ENCODE data around the gene IFI30. TPM values are rescaled to one million over a fixed set of nuclear protein-coding genes. Genes with fewer than 3 reads are reported as not detected.
"Not testable (repeated sequence)": the region's sequence is repeated elsewhere in the genome, so short reads cannot be mapped to it uniquely, and the experiment has no call there.

The IFI30 gene
- total RNA-seq, 1 donor from 2014 or later: 52.7 TPM

- H3K4me1 Mint-ChIP-seq: peaks cover 16% of the 10 kb centered on the region
- H3K36me3 Mint-ChIP-seq (ENCODE audit: low read depth): peaks cover 9% of the 10 kb centered on the region
- no peak for DNase-seq
- H3K4me3 Mint-ChIP-seq: no peak overlapping the region
- no peaks in the 10 kb centered on the region for H3K27me3 Mint-ChIP-seq
- intact Hi-C loops (cut with micrococcal nuclease): no loop called here
- H3K27ac Mint-ChIP-seq: no peak overlapping the region
- no peaks in the 10 kb centered on the region for H3K9me3 Mint-ChIP-seq
These were observed 16.0 kb upstream of the IFI30 start for GRCh38 chr19:18157465-18158063.

GRCh38 chr19:18158467-18158866 lies 15.1 kb upstream of the IFI30 start:
- peaks cover 12% of the 10 kb centered on the region for H3K36me3 Mint-ChIP-seq (ENCODE audit: low read depth)
- no peak overlapping the region for H3K4me3 Mint-ChIP-seq
- no peaks in the 10 kb centered on the region for H3K9me3 Mint-ChIP-seq
- no peaks in the 10 kb centered on the region for H3K27me3 Mint-ChIP-seq
- no peak for DNase-seq
- intact Hi-C loops (cut with micrococcal nuclease): no loop called here
- no peak overlapping the region for H3K27ac Mint-ChIP-seq
- peaks cover 15% of the 10 kb centered on the region for H3K4me1 Mint-ChIP-seq

- H3K9me3 Mint-ChIP-seq; H3K27ac Mint-ChIP-seq; DNase-seq; H3K4me3 Mint-ChIP-seq; intact Hi-C loops (cut with micrococcal nuclease); H3K27me3 Mint-ChIP-seq: not testable (repeated sequence)
- peaks cover 12% of the 10 kb centered on the region for H3K36me3 Mint-ChIP-seq (ENCODE audit: low read depth)
- peaks cover 11% of the 10 kb centered on the region for H3K4me1 Mint-ChIP-seq
These were observed 14.5 kb upstream of the IFI30 start for GRCh38 chr19:18159059-18159616.

GRCh38 chr19:18159810-18160209 lies 13.8 kb upstream of the IFI30 start:
- Mint-ChIP-seq H3K27ac (no peak overlapping the region), H3K4me3 (no peak overlapping the region), H3K4me1 (peaks cover 6% of the 10 kb centered on the region), H3K9me3 (no peaks in the 10 kb centered on the region), H3K27me3 (no peaks in the 10 kb centered on the region), H3K36me3 (ENCODE audit: low read depth) (peaks cover 11% of the 10 kb centered on the region)
- intact Hi-C loops (cut with micrococcal nuclease): no loop called here
- no peak for DNase-seq

DNA sequence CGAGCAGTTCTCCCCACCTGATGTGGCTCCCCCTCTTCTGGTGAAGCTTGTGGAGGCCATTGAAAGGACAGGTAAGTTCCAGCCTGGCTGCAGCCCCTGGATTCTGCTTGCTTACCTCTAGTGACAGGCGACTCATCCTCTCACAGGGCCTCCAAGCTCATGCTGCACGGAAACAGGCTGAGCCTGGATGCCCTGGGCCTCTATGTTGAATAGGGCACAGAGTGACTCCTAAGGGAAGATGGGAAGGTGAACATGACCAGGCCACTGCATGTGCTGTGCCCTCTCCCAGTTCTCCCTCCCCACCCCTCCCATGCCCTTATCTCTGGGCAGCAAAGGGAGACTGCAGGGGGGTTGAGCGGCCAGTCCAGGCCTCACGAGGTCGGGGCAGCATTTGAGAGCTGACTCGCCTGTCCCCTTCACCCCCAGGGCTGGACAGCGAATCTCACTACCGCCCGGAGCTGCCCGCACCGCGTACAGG lies 13.1 kb upstream of the IFI30 start:
- DNase-seq: no peak

GRCh38 chr19:18160971-18161635 lies 12.5 kb upstream of the IFI30 start:
- DNase-seq: peak; percentile 96
- intact Hi-C loops (cut with micrococcal nuclease): loop anchor here (1.0 kb wide), 1 partner anchor 8 kb away; the partner anchor contains the start of gene PIK3R2
- Mint-ChIP-seq H3K27ac (peak overlapping the region; percentile 65), H3K4me1 (peaks cover 6% of the 10 kb centered on the region), H3K36me3 (ENCODE audit: low read depth) (peaks cover 17% of the 10 kb centered on the region), H3K4me3 (peak overlapping the region; percentile 68), H3K9me3 (no peaks in the 10 kb centered on the region), H3K27me3 (no peaks in the 10 kb centered on the region)

More for the DNA sequence above, 13.1 kb upstream of the IFI30 start:
- intact Hi-C loops (cut with micrococcal nuclease): no loop called here
- Mint-ChIP-seq H3K9me3 (no peaks in the 10 kb centered on the region), H3K27me3 (no peaks in the 10 kb centered on the region), H3K36me3 (ENCODE audit: low read depth) (peaks cover 11% of the 10 kb centered on the region), H3K27ac (peak overlapping the region; percentile 57), H3K4me3 (peak overlapping the region; percentile 68), H3K4me1 (peaks cover 6% of the 10 kb centered on the region)

DNA sequence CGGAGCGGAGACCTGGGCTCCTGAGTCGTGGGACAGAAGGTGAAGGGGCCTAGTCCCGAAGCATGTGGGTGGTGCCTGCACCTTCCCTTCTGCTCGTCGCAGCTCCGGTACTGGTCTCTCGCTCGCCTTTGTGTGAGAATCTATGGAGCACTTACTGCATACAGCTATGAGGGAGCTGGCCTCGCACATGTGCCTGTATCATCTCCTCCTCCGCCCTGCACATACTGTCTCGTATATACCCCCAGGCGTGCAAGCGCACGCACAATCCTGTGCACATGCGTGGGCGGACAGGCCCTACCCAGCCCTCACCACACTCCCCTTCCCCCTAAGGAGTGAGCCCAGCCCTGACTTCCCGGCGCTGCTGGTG lies 12.0 kb upstream of the IFI30 start:
- Mint-ChIP-seq H3K36me3 (ENCODE audit: low read depth) (peaks cover 15% of the 10 kb centered on the region), H3K9me3 (no peaks in the 10 kb centered on the region), H3K27ac (peak overlapping the region; percentile 65), H3K4me3 (peak overlapping the region; percentile 51), H3K27me3 (no peaks in the 10 kb centered on the region), H3K4me1 (peaks cover 4% of the 10 kb centered on the region)
- DNase-seq: no peak
- intact Hi-C loops (cut with micrococcal nuclease): loop anchor here (1.0 kb wide), 1 partner anchor 8 kb away; the partner anchor contains the start of gene PIK3R2

GRCh38 chr19:18164072-18164471 lies 9.5 kb upstream of the IFI30 start:
- no peak for DNase-seq
- no peak overlapping the region for H3K27ac Mint-ChIP-seq
- H3K27me3 Mint-ChIP-seq: no peaks in the 10 kb centered on the region
- peaks cover 6% of the 10 kb centered on the region for H3K4me1 Mint-ChIP-seq
- H3K9me3 Mint-ChIP-seq: no peaks in the 10 kb centered on the region
- no peak overlapping the region for H3K4me3 Mint-ChIP-seq
- intact Hi-C loops (cut with micrococcal nuclease): no loop called here
- peaks cover 22% of the 10 kb centered on the region for H3K36me3 Mint-ChIP-seq (ENCODE audit: low read depth)

DNA sequence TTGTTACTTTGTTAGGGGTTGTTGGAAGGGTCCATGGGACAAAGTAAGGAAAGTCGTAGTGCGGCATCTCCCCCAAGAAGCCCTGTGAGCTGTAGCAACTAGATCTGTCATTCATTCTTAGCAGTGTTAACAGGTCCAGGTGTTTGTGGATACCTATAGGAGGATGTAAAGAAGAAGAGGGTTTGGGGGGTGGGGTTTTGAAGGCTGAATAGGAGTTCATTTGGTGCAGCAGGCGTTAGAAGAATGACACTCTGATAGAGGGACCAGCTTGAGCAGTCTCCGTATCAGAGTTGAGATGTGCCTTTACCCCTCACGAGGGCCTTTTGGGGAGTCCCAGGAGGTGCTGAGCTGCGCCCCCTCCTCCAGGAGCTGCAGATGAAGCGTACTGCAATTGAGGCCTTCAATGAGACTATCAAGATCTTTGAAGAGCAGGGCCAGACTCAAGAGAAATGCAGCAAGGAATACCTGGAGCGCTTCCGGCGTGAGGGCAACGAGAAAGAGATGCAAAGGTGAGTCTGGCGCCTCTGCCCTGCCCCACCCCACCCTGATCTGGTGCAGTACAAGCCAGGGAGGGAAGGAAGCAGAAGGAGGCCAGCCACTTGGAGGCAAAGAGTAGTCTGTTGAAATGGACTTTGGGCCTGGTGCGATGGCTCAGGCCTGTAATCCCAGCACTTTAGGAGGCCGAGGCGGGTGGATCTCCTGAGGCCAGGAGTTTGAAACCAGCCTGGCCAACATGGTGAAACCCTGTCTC lies 7.6 kb upstream of the IFI30 start:
- H3K36me3 Mint-ChIP-seq (ENCODE audit: low read depth): peaks cover 27% of the 10 kb centered on the region
- no peak overlapping the region for H3K27ac Mint-ChIP-seq
- no peaks in the 10 kb centered on the region for H3K9me3 Mint-ChIP-seq
- no peak for DNase-seq
- H3K4me3 Mint-ChIP-seq: no peak overlapping the region
- intact Hi-C loops (cut with micrococcal nuclease): loop anchor here (5.0 kb wide), 1 partner anchor 159 kb away; the partner anchor contains the start of gene ARRDC2
- H3K4me1 Mint-ChIP-seq: peaks cover 2% of the 10 kb centered on the region
- no peaks in the 10 kb centered on the region for H3K27me3 Mint-ChIP-seq

- no peaks in the 10 kb centered on the region for H3K9me3 Mint-ChIP-seq
- DNase-seq: no peak
- H3K4me3 Mint-ChIP-seq: no peak overlapping the region
- H3K27me3 Mint-ChIP-seq: no peaks in the 10 kb centered on the region
- H3K4me1 Mint-ChIP-seq: peaks cover 2% of the 10 kb centered on the region
- intact Hi-C loops (cut with micrococcal nuclease): loop anchor here (5.0 kb wide), 1 partner anchor 160 kb away; the partner anchor contains the start of gene ARRDC2
- peaks cover 27% of the 10 kb centered on the region for H3K36me3 Mint-ChIP-seq (ENCODE audit: low read depth)
- no peak overlapping the region for H3K27ac Mint-ChIP-seq
These were observed 6.6 kb upstream of the IFI30 start for GRCh38 chr19:18167011-18167410.

GRCh38 chr19:18167975-18168645 lies 5.5 kb upstream of the IFI30 start:
- H3K27ac Mint-ChIP-seq: no peak overlapping the region
- intact Hi-C loops (cut with micrococcal nuclease): loop anchor here (2.0 to 5.0 kb wide), 2 partner anchors 55 to 161 kb away; partner anchors contain the start of gene ARRDC2

GRCh38 chr19:18168673-18169381 lies 4.8 kb upstream of the IFI30 start:
- peaks cover 22% of the 10 kb centered on the region for H3K36me3 Mint-ChIP-seq (ENCODE audit: low read depth)
- no peaks in the 10 kb centered on the region for H3K27me3 Mint-ChIP-seq
- no peaks in the 10 kb centered on the region for H3K9me3 Mint-ChIP-seq
- DNase-seq: no peak
- H3K4me3 Mint-ChIP-seq: no peak overlapping the region
- H3K27ac Mint-ChIP-seq: no peak overlapping the region
- intact Hi-C loops (cut with micrococcal nuclease): loop anchor here (2.0 to 5.0 kb wide), 2 partner anchors 56 to 162 kb away; partner anchors contain the start of gene ARRDC2
- H3K4me1 Mint-ChIP-seq: peaks cover 9% of the 10 kb centered on the region

More at GRCh38 chr19:18167975-18168645, 5.5 kb upstream of the IFI30 start:
- Mint-ChIP-seq H3K4me3 (no peak overlapping the region), H3K27me3 (no peaks in the 10 kb centered on the region), H3K4me1 (peaks cover 6% of the 10 kb centered on the region), H3K36me3 (ENCODE audit: low read depth) (peaks cover 27% of the 10 kb centered on the region), H3K9me3 (no peaks in the 10 kb centered on the region)
- DNase-seq: peak; percentile 91
